ENCODE results near the gene FUT8.
A peak's percentile ranks its signal among the peaks of the same experiment; 100 is the strongest.

FUT8 gene

DNA sequence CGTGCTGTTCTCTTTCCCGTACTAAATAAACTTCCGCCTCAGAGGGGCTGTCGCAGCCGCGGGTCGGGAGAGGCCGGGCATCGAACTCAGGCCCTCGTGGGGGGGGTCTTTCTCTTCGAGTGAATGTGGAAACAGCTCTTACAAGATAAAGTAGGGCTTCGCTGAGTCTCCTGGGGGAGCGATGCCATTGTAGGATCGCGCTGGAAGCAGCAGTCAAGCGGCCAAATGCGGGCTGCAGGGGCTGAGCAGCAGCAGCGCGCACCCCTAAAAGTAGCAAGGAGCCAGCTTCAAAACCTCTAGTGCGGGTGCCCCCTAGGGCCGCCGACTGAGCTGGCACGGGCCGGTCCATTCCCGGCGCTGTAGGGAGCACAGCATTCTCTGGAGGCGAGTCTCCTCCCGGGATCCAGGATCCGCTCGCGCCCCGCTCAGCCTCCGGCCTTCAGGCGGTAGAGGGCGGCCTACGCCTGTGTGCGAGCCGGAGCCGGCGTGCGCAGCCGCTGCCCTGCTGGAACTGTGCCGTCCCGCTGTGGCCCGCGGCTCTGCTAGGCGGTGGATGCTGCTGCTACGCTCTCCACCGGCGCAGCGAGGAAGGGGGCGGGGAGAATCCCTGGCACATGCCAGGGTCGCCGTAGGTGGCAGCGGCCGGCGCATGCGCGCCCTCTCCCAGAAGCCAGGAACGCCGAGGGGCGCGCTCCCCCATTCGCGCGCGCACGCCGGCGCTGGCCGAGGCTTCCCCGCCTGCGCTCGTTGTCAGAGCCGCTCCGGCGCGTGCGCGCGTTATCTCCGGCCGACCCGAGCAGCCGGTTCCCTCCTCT, at the start of gene FUT8:
Gene FUT8, plus strand, starts transcription at position 699 of the 815 bp plus-strand sequence. CDS start 148,834 bp downstream, outside the sequence.
- DNase-seq (ENCODE audit: low read depth) = peak; percentile 95

DNA sequence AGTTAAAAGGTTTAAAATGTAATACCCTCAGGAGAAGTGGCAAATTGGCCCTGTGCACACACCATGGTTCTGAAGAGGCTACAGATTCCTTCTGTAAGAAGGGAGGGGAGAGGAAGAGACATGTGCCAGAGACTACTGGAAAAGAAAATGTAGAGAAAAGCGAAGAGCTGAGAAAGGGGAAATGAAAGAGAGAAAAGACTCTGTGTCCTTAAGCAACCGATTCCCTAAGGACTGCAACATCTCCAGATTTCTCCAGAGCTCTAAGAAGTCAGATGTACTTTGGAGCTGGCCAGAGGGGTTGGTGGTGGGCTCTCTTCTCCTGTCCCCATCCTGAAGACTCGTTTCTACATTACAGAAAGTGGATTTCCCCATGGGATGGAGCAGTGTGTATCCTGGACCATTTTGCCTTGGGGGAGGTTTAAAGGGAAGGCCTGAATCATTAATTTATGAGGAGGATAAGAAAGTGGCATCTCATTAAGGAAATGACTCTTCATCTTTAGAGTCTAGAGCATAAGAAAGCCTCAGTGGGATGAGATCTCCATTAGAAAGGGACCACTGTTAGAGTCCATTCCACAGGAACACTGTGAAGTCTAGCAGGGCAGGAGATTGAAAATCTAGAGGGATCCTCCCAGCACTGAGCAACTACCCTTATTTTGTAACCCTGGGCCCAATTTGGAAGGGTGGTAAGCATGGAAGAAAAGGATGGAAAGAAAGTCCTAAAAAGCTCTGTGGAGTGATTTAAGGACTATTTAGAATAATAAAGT, 45.5 kb upstream of the FUT8 start:
- DNase-seq (ENCODE audit: low read depth) = no peak

DNA sequence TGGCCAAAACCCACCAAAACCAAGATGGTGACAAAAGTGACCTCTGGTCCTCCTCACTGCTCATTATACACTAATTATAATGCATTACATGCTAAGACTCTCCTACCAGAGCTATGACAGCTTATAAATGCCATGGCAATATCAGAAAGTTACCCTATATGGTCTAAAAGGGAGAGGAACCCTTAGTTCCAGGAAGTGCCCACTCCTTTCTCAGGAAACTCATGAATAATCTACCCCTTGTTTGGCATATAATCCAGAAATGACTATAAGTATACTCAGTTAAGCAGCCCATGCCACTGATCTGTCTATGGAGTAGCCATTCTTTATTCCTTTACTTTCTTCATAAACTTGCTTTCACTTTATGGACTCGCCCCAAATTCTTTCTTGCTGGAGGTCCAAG, 43.0 kb upstream of the FUT8 start:
- no peak for DNase-seq (ENCODE audit: low read depth)

DNA sequence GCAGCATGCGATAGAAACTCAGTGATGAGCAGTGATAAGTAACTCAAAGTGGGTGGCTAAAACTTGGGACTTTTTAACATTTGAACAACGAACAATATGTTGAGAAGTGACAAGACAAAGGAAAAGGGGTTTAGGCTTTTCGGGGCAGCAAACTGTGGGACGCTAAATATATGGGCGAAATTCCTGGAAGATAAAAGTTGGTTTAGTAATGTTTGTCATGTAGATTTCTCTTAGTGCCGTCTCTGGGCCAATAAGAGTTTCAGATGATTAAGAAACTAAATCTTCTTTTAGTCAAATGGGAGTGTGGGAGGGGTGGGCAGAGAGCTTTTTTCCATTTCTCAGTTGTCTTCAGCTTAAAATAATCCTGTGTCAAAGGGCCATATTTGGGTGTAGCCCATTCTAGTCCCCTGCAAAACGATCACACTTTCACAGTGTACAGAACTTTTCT, 41.7 kb upstream of the FUT8 start:
- no peak for DNase-seq (ENCODE audit: low read depth)

DNA sequence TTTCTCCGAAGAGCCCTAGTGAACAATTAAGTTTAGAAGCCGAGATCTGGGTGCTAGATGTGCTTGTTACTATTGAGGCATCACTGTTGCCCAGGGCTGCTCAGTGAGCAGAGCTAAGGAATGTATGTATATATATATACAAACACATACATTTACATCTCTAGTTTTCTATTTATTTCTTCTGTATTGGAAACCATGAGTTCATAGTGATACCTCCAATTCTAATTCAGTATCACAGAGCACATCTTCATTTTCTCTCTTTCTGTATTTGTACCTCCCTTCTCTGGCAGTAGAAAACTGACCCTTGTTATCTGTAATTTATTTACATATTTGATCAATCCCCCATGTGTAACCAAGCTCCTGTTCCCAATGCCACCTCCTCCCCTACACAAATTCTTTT, 40.7 kb upstream of the FUT8 start:
- no peak for DNase-seq (ENCODE audit: low read depth)

DNA sequence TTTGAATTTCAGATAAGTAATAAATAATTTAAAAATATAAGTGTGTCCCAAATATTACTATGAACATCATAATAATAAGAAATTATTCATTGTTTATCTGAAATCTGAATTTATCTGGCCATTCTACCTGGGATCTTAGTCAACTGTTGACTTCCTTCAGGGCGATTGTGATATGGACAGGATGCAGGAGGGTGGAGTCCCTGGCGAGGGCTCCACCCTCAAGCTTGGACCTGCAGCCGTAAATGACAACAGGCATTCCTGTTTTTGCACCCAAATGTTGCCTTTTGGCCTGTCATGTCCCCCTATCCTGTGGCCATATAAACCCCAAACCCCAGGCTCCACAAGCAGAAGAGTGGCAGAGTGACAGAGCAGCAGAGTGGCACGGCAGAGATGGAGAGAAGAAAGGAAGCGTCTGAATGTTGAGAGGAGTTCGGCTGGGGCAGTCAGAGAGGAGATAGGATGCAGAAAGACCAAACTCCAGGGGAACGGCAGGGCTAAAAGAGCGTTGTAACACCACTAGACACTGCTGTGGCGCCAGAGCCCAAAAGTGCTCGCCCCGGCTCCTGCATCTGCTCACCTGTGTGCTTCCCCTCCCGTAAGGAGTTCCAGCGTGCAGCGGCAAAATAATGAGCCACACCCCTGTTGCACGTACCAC, 39.4 kb upstream of the FUT8 start:
- no peak for DNase-seq (ENCODE audit: low read depth)

DNA sequence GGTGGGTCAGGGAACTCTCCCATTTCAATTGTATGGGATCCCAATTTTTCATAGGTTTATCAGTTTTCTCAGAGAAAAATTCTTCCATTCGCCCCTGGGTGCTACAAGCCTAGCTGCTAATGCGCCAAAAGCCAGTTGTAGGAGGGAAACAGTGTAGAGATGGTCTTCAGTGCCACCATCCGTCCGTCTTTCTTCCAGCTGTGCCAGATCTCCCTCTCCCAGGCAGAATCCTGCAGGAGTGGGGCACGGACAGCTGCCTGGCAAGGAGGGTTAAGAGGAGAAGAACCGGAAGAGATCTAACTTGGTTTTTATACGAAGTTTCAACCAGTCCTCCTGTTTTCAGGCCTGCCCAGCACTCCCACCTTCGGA, 38.9 kb upstream of the FUT8 start:
- no peak for DNase-seq (ENCODE audit: low read depth)

DNA sequence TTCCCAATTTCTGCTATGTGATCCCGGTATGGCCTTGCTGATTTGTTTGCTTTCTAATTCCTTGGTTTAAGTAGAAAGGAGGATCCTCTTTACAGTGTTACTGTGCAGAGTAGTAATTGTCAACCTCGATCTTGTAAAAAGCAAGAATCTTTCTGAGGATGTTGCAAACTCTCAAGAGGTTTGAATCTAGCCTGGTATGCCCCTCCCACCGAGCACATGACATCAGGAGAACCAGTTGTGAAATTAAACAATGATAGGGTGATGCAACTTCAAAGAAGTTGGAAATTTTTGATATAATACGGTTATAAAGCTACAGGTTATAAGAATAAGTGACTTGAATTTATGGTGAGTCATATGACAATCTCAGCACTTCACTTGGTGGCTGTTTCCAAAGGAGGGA, 35.0 kb upstream of the FUT8 start:
- no peak for DNase-seq (ENCODE audit: low read depth)

DNA sequence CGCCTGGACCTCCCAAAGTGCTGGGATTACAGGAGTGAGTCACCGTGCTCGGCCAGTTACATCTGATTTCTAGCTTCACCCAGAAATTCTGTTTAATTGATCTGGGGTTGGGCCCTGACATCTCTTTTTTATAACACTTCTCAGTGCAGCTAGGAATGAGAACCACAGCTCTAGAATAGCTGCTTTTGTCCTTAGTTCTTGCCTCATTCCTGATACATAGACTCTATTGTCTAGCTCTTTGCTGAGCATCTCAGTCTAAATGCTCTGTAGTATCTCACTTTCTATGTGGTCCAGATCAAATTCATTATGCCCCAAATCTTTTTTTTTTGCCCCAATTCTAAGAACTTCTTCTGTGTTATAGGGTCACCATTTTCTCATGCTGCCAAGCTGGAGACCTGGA, 29.9 kb upstream of the FUT8 start:
- DNase-seq (ENCODE audit: low read depth) = no peak

DNA sequence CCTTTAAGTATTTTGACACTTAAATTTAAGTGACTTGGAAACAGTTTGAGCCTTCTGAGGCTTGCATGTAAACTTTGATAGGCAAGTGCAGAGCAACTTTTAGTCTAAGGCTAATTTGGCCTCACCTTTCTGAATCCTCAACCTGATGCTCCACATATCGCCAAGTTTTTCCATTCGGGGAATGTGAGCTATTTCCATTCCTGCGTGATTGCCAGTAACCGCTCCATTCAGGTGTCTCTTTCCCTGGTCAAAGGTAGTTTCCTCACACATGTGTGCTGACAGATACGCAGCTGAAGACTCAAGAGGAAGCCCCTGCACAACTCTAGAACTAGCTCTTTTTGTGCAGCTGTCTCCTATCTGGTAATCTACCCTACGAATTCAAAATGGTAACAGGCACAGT, 25.4 kb upstream of the FUT8 start:
- DNase-seq (ENCODE audit: low read depth) = no peak

DNA sequence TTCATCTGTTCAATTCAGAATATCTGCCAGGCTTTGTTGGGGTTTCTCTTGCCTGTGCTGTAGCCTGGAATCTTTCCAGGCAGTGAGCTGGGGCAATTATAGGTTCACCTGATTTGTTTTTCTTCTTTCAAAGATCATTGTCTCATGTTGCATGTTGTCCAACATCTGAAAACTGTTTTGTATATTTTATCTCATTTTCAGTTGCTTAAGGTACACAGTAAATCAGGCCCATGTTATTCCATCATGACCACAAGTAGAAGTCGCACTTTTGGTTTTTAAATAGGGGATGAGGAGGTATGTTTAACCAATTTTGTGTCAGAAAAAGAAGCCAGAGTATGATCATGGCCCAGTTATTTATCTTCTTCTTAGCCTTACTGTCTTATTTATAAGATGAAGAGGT, 24.9 kb upstream of the FUT8 start:
- DNase-seq (ENCODE audit: low read depth) = no peak

DNA sequence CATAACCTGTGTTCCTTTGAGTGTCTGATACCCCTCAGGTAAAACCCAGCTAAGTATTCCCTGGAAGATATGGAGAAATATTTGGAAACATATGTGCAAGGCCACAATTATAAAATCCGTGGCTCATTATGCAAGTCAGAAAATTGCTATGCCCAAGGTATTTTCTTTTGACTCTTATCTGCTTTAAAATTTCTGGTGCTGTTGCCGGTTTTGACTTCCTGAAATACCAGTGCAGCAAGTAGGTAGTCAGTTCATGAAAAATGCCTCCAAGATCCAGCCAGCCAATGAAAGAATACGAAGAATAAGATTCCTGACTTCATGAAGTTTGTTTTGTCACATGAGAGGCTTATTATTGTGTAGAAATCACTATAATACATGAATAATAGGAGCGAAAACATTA, 20.2 kb upstream of the FUT8 start:
- no peak for DNase-seq (ENCODE audit: low read depth)

DNA sequence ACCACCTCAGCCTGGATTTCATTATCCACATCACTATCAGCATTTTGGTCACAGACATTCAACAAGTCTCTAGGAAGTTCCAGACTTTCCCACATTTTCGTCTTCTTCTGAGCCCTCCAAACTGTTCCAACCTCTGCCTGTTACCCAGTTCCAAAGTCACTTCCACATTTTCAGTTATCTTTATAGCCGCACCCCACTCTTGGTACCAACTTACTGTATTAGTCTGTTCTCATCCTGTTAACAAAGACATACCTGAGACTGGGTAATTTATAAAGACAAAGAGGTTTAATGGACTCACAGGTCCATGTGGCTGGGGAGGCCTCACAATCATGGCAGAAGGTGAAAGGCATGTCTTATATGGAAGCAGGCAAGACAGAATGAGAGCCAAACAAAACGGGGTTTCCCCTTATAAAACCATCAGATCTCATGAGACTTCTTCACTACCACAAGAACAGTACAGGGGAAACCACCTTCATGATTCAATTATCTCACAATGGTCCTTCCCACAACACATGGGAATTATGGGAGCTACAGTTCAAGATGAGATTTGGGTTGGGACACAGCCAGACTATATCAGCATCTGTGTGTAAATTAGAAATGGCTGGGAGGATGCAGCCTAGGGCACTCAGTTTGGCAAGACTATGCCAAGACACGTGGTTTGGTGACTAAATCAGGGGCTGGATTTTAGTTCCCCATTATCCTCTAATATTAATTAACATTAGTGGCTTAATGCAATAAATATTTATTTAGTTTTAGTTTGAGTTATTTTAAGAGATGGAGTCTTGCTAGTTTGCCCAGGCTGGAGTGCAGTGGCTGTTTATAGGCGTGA, 16.2 kb upstream of the FUT8 start:
- DNase-seq (ENCODE audit: low read depth) = no peak

DNA sequence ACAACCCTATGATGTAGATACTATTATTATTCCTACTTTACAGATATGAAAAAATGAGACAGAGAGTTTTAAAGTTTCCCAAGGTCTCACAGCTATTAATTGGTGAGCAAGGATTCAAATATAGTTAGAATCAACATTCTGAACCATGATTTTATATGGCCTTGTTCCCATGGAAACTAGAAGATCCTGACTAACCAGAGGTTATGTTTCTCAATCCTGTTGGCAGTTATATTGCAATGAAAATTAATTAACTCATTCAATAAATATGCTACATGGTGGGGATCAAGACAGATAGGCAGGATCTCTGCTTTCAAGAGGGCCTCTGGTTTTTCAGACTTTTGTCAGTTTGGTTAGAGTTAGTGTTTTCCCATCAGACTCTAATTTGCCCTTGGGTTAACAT, 9.3 kb upstream of the FUT8 start:
- DNase-seq (ENCODE audit: low read depth) = no peak

DNA sequence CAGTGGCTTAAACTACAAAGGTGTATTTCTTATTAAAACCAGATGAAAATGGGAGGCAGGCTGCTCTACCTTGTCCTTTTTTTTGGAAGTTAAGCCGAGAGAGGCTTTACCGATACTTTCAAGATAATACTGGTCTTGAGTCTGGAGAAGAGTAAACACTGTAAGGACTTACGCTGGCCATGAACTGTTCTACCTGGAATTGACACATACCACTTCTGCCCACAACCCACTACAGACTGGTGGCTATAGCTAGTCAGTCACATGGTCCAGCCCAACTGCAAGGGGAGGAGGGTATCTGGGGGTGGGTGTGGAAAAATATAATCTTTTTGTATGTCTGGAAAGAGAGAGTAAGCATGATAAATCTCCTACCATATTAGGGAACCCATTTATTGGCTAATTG, 4.4 kb upstream of the FUT8 start:
- DNase-seq (ENCODE audit: low read depth) = no peak

DNA sequence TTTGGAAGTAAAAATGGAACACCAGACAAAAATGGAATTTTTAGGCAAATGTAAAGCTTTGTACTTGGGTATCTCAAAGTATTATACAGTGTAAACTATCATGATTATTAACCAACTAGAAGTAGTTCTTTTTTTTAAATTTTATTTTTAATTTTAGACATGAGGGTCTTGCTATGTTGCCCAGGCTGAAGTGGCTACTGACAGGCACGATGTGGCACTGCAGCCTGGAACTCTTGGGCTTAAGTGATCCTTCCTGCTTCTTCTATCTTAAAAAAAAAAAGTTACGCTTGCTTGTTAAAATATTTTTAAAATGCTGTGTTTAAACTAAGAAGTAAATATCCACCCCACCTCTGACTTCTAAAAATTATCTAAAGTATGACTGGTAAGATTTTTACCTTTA, 1.9 kb upstream of the FUT8 start:
- no peak for DNase-seq (ENCODE audit: low read depth)

DNA sequence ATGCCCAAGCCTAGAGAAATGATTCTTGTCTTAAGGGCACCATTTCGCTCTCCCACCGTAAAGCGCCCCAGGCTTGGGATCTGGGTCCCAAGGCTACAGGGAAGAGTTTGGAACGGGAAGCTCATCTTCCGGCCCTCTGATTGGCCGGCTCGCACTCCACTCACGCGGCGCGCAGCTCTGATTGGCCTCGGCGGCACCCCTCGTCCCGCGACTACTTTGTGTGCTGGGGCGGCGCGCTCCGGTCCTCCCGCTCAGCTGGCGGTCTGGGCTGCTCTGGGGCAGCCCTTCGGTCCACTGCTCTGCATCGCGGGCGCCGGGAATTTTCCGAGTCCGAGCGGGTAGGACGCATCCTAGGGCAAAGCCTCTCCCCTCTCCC, 886 bp upstream of the FUT8 start:
- peak; percentile 61 for DNase-seq (ENCODE audit: low read depth)

DNA sequence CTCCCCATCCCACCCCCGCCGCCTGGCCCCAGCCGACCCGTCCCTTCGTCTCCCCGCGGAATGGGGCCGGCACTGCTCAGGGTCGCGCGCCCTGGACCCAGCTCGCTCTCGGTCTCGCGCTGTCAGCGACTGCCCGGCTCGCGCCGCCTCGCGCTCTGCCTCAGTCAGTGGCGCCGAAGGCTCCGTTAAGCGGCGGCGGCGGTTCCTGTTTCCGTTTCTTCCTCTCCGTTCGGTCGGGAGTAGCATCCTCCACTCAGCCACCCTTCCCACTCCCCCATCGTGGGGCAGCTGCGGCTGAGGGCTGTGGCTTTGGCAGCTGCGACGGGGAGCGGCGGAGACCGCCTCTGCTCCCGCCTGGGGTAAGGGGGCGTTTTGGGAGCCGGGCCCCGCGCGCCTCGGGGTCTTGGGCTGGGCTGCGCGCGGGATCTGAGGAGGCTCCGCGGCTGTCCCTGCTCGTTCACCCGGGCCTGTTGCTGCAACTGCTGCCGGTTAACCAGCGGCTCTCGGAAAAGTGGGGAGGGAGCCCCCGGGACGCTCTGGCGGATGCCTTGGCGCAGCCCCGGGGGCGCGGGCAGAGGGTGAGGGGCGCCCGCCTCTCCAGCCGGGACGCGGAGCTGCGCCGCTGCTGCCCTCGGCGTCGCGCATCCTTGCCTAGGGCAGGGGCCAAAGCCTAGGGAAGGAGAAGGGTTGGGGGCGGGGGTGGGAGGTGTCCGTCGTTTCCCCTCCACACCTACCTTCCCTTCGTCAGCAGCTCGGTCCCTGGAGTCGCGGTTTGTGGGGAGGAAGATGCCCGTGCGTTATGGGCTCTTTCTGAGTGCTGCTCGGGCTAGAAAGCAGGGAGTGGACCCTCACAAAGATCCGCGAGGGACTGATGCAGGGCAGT, 567 bp downstream of the FUT8 start:
- DNase-seq (ENCODE audit: low read depth) = peak; percentile 41

DNA sequence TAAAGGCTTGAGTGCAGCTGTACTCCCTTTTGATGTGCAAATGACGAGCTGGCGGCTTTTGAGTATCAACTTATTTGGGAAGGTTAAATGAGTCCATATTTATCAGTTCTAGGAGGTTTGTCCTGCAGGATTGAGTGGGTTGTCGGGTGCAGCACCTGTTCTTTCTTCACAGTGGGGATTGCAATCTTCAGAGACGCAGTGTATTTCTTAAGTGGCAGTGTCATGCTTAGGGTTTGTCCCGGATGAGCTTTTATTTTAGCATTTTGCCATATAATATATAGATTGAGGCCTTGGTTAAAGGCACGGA, 1.2 kb downstream of the FUT8 start:
- DNase-seq (ENCODE audit: low read depth) = no peak

DNA sequence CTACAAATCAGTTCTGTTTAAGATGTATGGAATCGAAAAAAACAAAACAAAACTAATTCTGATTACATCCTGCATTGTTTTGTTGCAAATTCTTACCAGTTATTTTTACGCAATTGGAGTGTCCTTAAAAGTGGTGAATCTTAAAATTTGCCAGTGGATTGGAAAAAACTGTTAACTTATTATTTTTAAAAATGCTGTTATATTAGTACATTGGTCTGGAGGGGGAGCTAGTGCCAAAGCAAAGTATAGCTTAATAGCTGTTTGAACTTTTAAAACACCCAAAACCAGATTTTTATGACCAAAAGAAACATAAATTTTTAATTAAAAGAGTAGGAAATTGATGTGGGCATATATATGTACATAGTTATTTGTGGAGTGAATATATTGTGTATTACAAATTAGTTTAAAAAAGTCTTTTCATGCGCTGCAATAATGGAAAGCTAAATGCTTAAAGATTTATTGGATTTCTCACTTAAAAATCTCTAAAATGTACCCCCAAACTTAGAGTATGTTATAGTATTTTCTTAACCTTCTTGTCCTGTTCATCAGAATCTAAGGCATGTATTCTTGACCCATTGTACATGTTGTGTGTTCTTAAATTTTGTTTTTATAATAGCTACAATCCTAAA, 2.5 kb downstream of the FUT8 start:
- DNase-seq (ENCODE audit: low read depth) = no peak

DNA sequence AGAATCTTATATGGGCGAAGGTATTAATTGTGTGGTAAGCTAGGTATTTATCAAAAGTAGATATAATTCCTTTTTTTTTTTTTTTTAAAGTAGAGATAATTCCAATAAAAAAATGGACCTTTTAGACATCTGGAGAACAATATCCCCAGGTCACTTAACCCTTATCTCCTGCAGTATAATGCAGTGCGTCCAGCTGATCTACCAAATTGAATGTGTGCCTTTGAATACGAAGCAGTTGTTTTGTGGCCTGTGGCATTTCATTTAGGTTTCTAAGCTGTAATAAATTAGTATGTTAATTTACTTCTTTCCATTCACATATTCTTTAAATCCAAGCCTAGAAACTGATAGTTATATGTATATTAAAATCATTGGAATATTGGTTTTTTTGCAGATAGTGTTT, 3.1 kb downstream of the FUT8 start:
- no peak for DNase-seq (ENCODE audit: low read depth)
